Activated CD8-positive, alpha-beta T cell treated with anti-CD3 and anti-CD28 coated beads for 36 hours (primary cell): Measurements from ENCODE around the gene PLEK2. TPM values are rescaled to one million over a fixed set of nuclear protein-coding genes. Genes with fewer than 3 reads are reported as not detected.
"Not testable (repeated sequence)": the region's sequence is repeated elsewhere in the genome, so short reads cannot be mapped to it uniquely, and the experiment has no call there.

Experiments
- ATAC-seq: fragments of 200-7000 bp; cut with Tn5 transposase; one replicate; pipeline ENCODE4 v1.10.0; 2021; ENCODE audit warnings: mild to moderate bottlenecking, moderate library complexity
- CTCF ChIA-PET: fragments of 350-600 bp; sonication (Branson Sonifier 250); formaldehyde crosslinking; loops from one replicate; lab custom pipeline; 2021; ENCODE audit warnings: antibody characterized with exemption; lab: Charles Lee
- POLR2A ChIA-PET: fragments of 350-600 bp; sonication (Branson Sonifier 250); formaldehyde crosslinking; loops from one replicate; lab custom pipeline; 2021; ENCODE audit warnings: antibody characterized with exemption; lab: Charles Lee
- DNase-seq: peaks from one replicate; pipeline ENCODE4 v3.0.0-alpha.2; 2020
- H3K27ac Mint-ChIP-seq: one replicate; pipeline ENCODE4 v1.8.0; 2021; ENCODE audit warnings: mild to moderate bottlenecking, mixed read lengths
- H3K27me3 Mint-ChIP-seq: one replicate; pipeline ENCODE4 v1.8.0; 2021; ENCODE audit warnings: mixed read lengths
- H3K36me3 Mint-ChIP-seq: one replicate; pipeline ENCODE4 v1.8.0; 2021; ENCODE audit warnings: low read depth, mixed read lengths
- H3K4me1 Mint-ChIP-seq: one replicate; pipeline ENCODE4 v1.8.0; 2021; ENCODE audit warnings: low read depth, mixed read lengths
- H3K4me3 Mint-ChIP-seq: one replicate; pipeline ENCODE4 v1.8.0; 2021; ENCODE audit warnings: mild to moderate bottlenecking, moderate library complexity, mixed read lengths
- H3K9me3 Mint-ChIP-seq: one replicate; pipeline ENCODE4 v1.8.0; 2021; ENCODE audit warnings: mixed read lengths
- CTCF ChIP-seq: fragments of 200-600 bp; IDR thresholded peaks from one replicate; pipeline ENCODE4 v1.8.0; 2022; ENCODE audit warnings: antibody characterized with exemption, mild to moderate bottlenecking
- intact Hi-C: fragments of 100-400 bp; cut with micrococcal nuclease; formaldehyde crosslinking; loops from one replicate; pipeline ENCODE4 v1.10.0; 2022
- microRNA-seq: library from miRNA; unstranded; fragments of <30 nt; microRNA quantifications from one replicate; pipeline ENCODE4 v1.2.0, GENCODE V29; 2022; ENCODE audit warnings: borderline microRNAs expressed, borderline replicate concordance
- total RNA-seq, 2 experiments: library from RNA; stranded (reverse); gene quantifications; one replicate each; pipeline ENCODE4 v1.2.3, GENCODE V29; 2021

Gene PLEK2
- total RNA-seq, 2 experiments from 2014 or later, result 1.0 TPM; not detected in 1

GRCh38 chr14:67352055-67352454 lies 59.9 kb downstream of the PLEK2 start:
- ATAC-seq (no peak), DNase-seq (no peak)
- Mint-ChIP-seq H3K36me3 (peaks cover 8% of the 10 kb centered on the region), H3K4me3 (no peak overlapping the region), H3K4me1 (peaks cover 11% of the 10 kb centered on the region), H3K9me3 (no peaks in the 10 kb centered on the region), H3K27ac (no peak overlapping the region), H3K27me3 (no peaks in the 10 kb centered on the region)
- ChIA-PET CTCF (no interaction called here), POLR2A (interaction anchor here (1.2 kb wide), 1 partner anchor 8 kb away, joined by 5 read pairs; the partner anchor contains the start of genes ATP6V1D and EIF2S1)
- no peak for TF ChIP-seq CTCF
- intact Hi-C loops, result no loop called here

DNA sequence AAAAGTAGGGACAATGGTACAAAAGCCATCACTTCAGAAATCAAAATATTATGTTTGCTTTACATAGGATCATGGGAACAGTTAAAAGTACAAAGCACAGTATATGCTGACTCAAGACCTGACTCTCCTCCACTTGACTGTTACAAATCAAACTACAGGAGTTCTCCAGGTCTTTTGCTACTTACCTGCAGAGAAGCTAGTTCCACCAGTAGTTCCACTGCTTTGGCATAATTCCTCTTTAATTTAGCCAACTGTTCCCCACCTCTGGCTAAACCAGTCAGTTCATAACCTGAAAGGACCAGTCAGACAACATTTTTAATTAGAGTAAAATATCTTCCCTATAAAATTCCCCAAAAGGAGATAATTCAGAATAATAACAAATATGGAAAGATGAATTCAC lies 66.4 kb downstream of the PLEK2 start:
- no peak for DNase-seq
- no peak for ATAC-seq
- Mint-ChIP-seq H3K4me1 (no peaks in the 10 kb centered on the region), H3K36me3 (peaks cover 11% of the 10 kb centered on the region), H3K4me3 (no peak overlapping the region), H3K9me3 (no peaks in the 10 kb centered on the region), H3K27me3 (no peaks in the 10 kb centered on the region), H3K27ac (no peak overlapping the region)
- intact Hi-C loops, result no loop called here
- ChIA-PET CTCF (interaction anchor here (0.9 kb wide), 1 partner anchor 14 kb away, joined by 3 read pairs; the partner anchor contains the start of genes ATP6V1D and EIF2S1), POLR2A (no interaction called here)
- no peak for TF ChIP-seq CTCF

GRCh38 chr14:67343601-67344230 lies 68.2 kb downstream of the PLEK2 start:
- H3K27ac Mint-ChIP-seq, result no peak overlapping the region
- no peak for ATAC-seq
- CTCF ChIA-PET, result interaction anchor here (1.2 kb wide), 1 partner anchor 58 kb away, joined by 4 read pairs; no protein-coding TSS in a partner anchor

GRCh38 chr14:67341231-67341630 lies 70.7 kb downstream of the PLEK2 start:
- ATAC-seq, intact Hi-C loops, POLR2A ChIA-PET, H3K4me3 Mint-ChIP-seq, DNase-seq, H3K27ac Mint-ChIP-seq, CTCF ChIA-PET, H3K9me3 Mint-ChIP-seq, H3K4me1 Mint-ChIP-seq, H3K27me3 Mint-ChIP-seq: not testable (repeated sequence)
- H3K36me3 Mint-ChIP-seq, result peaks cover 10% of the 10 kb centered on the region

More at GRCh38 chr14:67343601-67344230, 68.2 kb downstream of the PLEK2 start:
- Mint-ChIP-seq H3K36me3 (peaks cover 15% of the 10 kb centered on the region), H3K27me3 (no peaks in the 10 kb centered on the region), H3K9me3 (no peaks in the 10 kb centered on the region), H3K4me1 (no peaks in the 10 kb centered on the region), H3K4me3 (no peak overlapping the region)
- TF ChIP-seq CTCF, result no peak
- intact Hi-C loops, result no loop called here
- POLR2A ChIA-PET, result no interaction called here
- no peak for DNase-seq

Small RNA genes lying within 50 kb of the gene (microRNA-seq; reads per million reads assigned to microRNA genes)
- not detected for gene MIR5694

Other genes with a start within 250 kb of the PLEK2 start
- gene GARIN2, start 222.7 kb downstream of the PLEK2 start, total RNA-seq, result not detected
- 1 to 10 TPM; 3.9 to 4.7 TPM for gene PALS1, start 170.7 kb downstream of the PLEK2 start, total RNA-seq
- 10 to 100 TPM; 18.8 to 20.7 TPM for gene ATP6V1D, start 52.4 kb downstream of the PLEK2 start, total RNA-seq
- 100 to 1,000 TPM; 210 to 219 TPM for gene EIF2S1, start 51.8 kb downstream of the PLEK2 start, total RNA-seq
- gene TMEM229B, start 76.6 kb upstream of the PLEK2 start, total RNA-seq, result 1 to 10 TPM; 1.6 to 2.3 TPM
- gene PLEKHH1, start 121.1 kb upstream of the PLEK2 start, total RNA-seq, result 1 to 10 TPM; 4.8 to 6.7 TPM
- gene PIGH, start 188.1 kb upstream of the PLEK2 start, total RNA-seq, result 10 to 100 TPM; 20.3 to 21.9 TPM
- gene ARG2, start 207.8 kb upstream of the PLEK2 start, total RNA-seq, result 1 to 10 TPM; 9.9 TPM